ENCODE data around the gene ENGASE. TPM values are rescaled to one million over a fixed set of nuclear protein-coding genes. Genes with fewer than 3 reads are reported as not detected.

Gene ENGASE
- total and polyA plus RNA-seq, 8 donors, result 6.6 to 505 (median 35.2) TPM

- Histone ChIP-seq H3K27me3 (no peaks in the 10 kb centered on the region), H3K36me3 (no peaks in the 10 kb centered on the region), H3K9me3 (no peaks in the 10 kb centered on the region), H3K27ac (no peak overlapping the region), H3K4me1 (no peaks in the 10 kb centered on the region), H3K4me3 (no peak overlapping the region)
- TF ChIP-seq EP300 (IDR thresholded peaks at IDR 0.05), result no peak
- no peak for TF ChIP-seq POLR2AphosphoS5 (IDR thresholded peaks at IDR 0.05)
- no peak for TF ChIP-seq CTCF (IDR thresholded peaks at IDR 0.05)
- TF ChIP-seq POLR2A (IDR thresholded peaks at IDR 0.05), result no peak
- intact Hi-C loops (cut with DNase I; ENCODE audit: low total_unique reads), result no loop called here
- 77 to 92% (median 85%) methylated on average over 7 of the region's 7 CpGs for WGBS, 5 donors
- DNase-seq, result no peak
Observed at GRCh38 chr17:79062691-79063090, 11.9 kb upstream of the ENGASE start.

GRCh38 chr17:79064026-79064425 is 10.6 kb upstream of the ENGASE start:
- H3K27me3 ChIP-seq, result no peaks in the 10 kb centered on the region
- 70 to 81% (median 73%) methylated on average over 4 of the region's 4 CpGs for WGBS, 5 donors
- no peak for DNase-seq
- intact Hi-C loops (cut with DNase I; ENCODE audit: low total_unique reads), result no loop called here
- no peak overlapping the region for H3K27ac ChIP-seq
- no peaks in the 10 kb centered on the region for H3K9me3 ChIP-seq
- H3K36me3 ChIP-seq, result no peaks in the 10 kb centered on the region
- no peak overlapping the region for H3K4me3 ChIP-seq
- TF ChIP-seq POLR2A (IDR thresholded peaks at IDR 0.05) (no peak), POLR2AphosphoS5 (IDR thresholded peaks at IDR 0.05) (no peak), CTCF (IDR thresholded peaks at IDR 0.05) (no peak), EP300 (IDR thresholded peaks at IDR 0.05) (no peak)
- H3K4me1 ChIP-seq, result no peaks in the 10 kb centered on the region

GRCh38 chr17:79065105-79065670 is 9.4 kb upstream of the ENGASE start:
- peak in 5 of 7 experiments; percentile 31 to 54 (median 52) for TF ChIP-seq CTCF (IDR thresholded peaks at IDR 0.05)
- TF ChIP-seq EP300 (IDR thresholded peaks at IDR 0.05), result no peak
- Histone ChIP-seq H3K9me3 (no peaks in the 10 kb centered on the region), H3K36me3 (no peaks in the 10 kb centered on the region), H3K4me1 (no peaks in the 10 kb centered on the region), H3K4me3 (no peak overlapping the region), H3K27ac (no peak overlapping the region), H3K27me3 (no peaks in the 10 kb centered on the region)
- intact Hi-C loops (cut with DNase I; ENCODE audit: low total_unique reads), result no loop called here
- peak; percentile 57 to 66 for DNase-seq
- WGBS, 5 donors, result 33 to 42% (median 39%) methylated on average over 10 of the region's 10 CpGs

GRCh38 chr17:79066963-79067362 is 7.7 kb upstream of the ENGASE start:
- no peaks in the 10 kb centered on the region for H3K4me1 ChIP-seq
- DNase-seq, result no peak
- no peak for TF ChIP-seq POLR2A (IDR thresholded peaks at IDR 0.05)
- TF ChIP-seq POLR2AphosphoS5 (IDR thresholded peaks at IDR 0.05), result no peak
- no peak for TF ChIP-seq EP300 (IDR thresholded peaks at IDR 0.05)
- no peak for TF ChIP-seq CTCF (IDR thresholded peaks at IDR 0.05)
- intact Hi-C loops (cut with DNase I; ENCODE audit: low total_unique reads), result no loop called here
- no peaks in the 10 kb centered on the region for H3K27me3 ChIP-seq
- 69 to 88% (median 79%) methylated on average over 6 of the region's 6 CpGs for WGBS, 5 donors
- H3K36me3 ChIP-seq, result no peaks in the 10 kb centered on the region
- H3K4me3 ChIP-seq, result no peak overlapping the region
- H3K9me3 ChIP-seq, result no peaks in the 10 kb centered on the region
- no peak overlapping the region for H3K27ac ChIP-seq

Data from stomach (tissue), 9 donors.